Loucy (cell line): ENCODE data around the gene EZH1.

Experiments used
- H2AFZ ChIP-seq: fragments of 200-600 bp; sonication (generic); 2 replicates; pipeline ENCODE4 v1.6.0; 2016; ENCODE audit warnings: antibody characterized with exemption, mild to moderate bottlenecking, low read length, moderate library complexity
- H3F3A ChIP-seq: fragments of 200-600 bp; 2 replicates; pipeline ENCODE4 v1.6.0; 2016; ENCODE audit warnings: antibody characterized with exemption, low read depth, mild to moderate bottlenecking
- H3K27me3 ChIP-seq: fragments of 200-600 bp; sonication (generic); 2 replicates; pipeline ENCODE4 v1.6.1; 2014; ENCODE audit warnings: low read length, mild to moderate bottlenecking; ENCODE audit not compliant: insufficient read depth, poor library complexity, severe bottlenecking
- H3K36me3 ChIP-seq: fragments of 200-600 bp; sonication (generic); 2 replicates; pipeline ENCODE4 v1.6.1; 2016; ENCODE audit warnings: low read length; ENCODE audit not compliant: insufficient read depth
- H3K4me1 ChIP-seq: fragments of 200-600 bp; sonication (generic); 2 replicates; pipeline ENCODE4 v1.5.1; 2014; ENCODE audit warnings: low read length, mild to moderate bottlenecking; ENCODE audit not compliant: insufficient read depth, poor library complexity, severe bottlenecking
- H3K4me2 ChIP-seq: fragments of 200-600 bp; sonication (generic); 2 replicates; pipeline ENCODE4 v1.6.0; 2014; ENCODE audit warnings: antibody characterized with exemption, low read length, low read depth, mild to moderate bottlenecking; ENCODE audit not compliant: poor library complexity, severe bottlenecking
- H3K4me3 ChIP-seq: fragments of 200-600 bp; sonication (generic); 2 replicates; pipeline ENCODE4 v1.5.1; 2014; ENCODE audit warnings: low read length, mild to moderate bottlenecking, mixed read lengths; ENCODE audit not compliant: poor library complexity, severe bottlenecking
- H3K79me2 ChIP-seq: fragments of 200-600 bp; sonication (generic); 2 replicates; pipeline ENCODE4 v1.6.1; 2014; ENCODE audit warnings: low read length; ENCODE audit not compliant: insufficient read depth
- H3K9ac ChIP-seq: fragments of 200-600 bp; sonication (generic); 2 replicates; pipeline ENCODE4 v1.6.0; 2014; ENCODE audit warnings: mild to moderate bottlenecking, low read depth, low read length, moderate library complexity; ENCODE audit not compliant: poor library complexity, severe bottlenecking
- H3K9me2 ChIP-seq: fragments of 200-600 bp; sonication (generic); replicated peaks from 2 replicates; pipeline ENCODE4 v1.6.1; 2016; ENCODE audit warnings: low read depth, low read length, mixed read lengths
- H3K9me3 ChIP-seq: fragments of 200-600 bp; sonication (generic); 2 replicates; pipeline ENCODE4 v1.6.1; 2014; ENCODE audit warnings: mild to moderate bottlenecking, antibody characterized with exemption, low read length, low read depth; ENCODE audit not compliant: insufficient read depth
- H4K20me1 ChIP-seq: fragments of 200-600 bp; sonication (generic); 2 replicates; pipeline ENCODE4 v1.6.0; 2014; ENCODE audit warnings: antibody characterized with exemption, low read length, mild to moderate bottlenecking; ENCODE audit not compliant: insufficient read depth, poor library complexity, severe bottlenecking
- CTCF ChIP-seq: fragments of 200-600 bp; sonication (generic); conservative IDR thresholded peaks from 2 replicates; pipeline ENCODE4 v1.5.1; 2014; ENCODE audit warnings: mild to moderate bottlenecking, antibody characterized with exemption, low read length
- EZH2phosphoT487 ChIP-seq: fragments of 200-600 bp; IDR thresholded peaks from 2 replicates; pipeline ENCODE4 v1.6.1; 2018; ENCODE audit warnings: antibody characterized with exemption, mild to moderate bottlenecking, moderate library complexity, borderline replicate concordance

The EZH1 gene

DNA sequence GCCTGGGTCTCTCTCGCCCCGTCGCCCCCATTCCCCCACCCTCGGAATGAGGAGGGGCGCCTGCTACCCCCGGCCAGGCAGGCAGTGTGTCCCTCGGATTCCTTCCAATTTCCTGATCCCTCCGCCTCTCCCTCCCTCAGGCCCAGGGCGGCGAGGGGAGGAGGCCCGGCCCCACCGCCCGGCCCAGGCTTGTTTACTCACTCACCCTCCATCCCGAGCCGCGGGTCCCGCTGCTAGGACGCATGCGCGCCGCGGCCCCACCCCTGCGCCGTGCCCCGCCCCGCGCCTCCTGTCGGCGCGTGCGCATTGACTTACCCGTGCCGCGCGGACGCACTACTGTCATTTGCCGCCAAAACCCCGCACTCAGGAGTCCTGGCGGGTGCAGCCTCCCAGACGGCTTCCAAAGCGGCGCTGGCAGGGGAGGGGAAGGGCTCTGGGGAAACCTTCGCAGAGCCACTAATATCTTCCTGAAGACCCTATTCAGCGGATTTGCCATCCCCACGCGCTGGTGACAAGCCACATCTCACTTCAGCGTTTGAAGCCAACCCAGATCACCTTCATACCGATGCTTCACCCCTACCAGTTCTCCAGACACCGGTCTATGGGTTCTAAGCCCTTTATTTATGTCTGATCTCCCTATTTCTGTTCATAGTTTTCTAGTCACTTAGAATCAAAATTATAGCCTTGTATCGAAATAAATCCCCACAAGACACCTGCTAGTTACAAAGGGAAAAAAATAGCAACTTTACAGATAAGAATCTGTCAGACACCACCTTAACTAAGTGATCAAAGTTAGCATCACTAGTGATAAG, at the start of gene EZH1:
EZH1 (minus strand) TSS at position 235 of the 812 bp plus-strand sequence. CDS start 16,099 bp downstream, outside the sequence.
- Histone ChIP-seq H3K27me3 (no peaks in the 10 kb centered on the region), H3K9me2 (no peaks in the 10 kb centered on the region), H3K79me2 (peaks cover 37% of the 10 kb centered on the region), H3F3A (no peaks in the 10 kb centered on the region), H4K20me1 (no peaks in the 10 kb centered on the region), H3K9ac (peak within 1 kb of the TSS; percentile 81), H3K4me2 (peak within 1 kb of the TSS; percentile 94), H3K4me3 (peak within 1 kb of the TSS; percentile 82), H3K36me3 (no peaks in the 10 kb centered on the region), H3K9me3 (no peaks in the 10 kb centered on the region), H2AFZ (peak within 1 kb of the TSS; percentile 92), H3K4me1 (peaks cover 18% of the 10 kb centered on the region)
- no peak for TF ChIP-seq EZH2phosphoT487
- no peak for TF ChIP-seq CTCF

GRCh38 chr17:42792545-42792944, 47.7 kb upstream of the EZH1 start:
- Histone ChIP-seq H3K9me3 (no peaks in the 10 kb centered on the region), H3K4me2 (no peak overlapping the region), H3K4me3 (no peak overlapping the region), H3K27me3 (no peaks in the 10 kb centered on the region), H3K79me2 (peaks cover 12% of the 10 kb centered on the region), H3K9me2 (no peaks in the 10 kb centered on the region), H3K36me3 (no peaks in the 10 kb centered on the region), H3F3A (no peaks in the 10 kb centered on the region), H3K9ac (no peak overlapping the region), H4K20me1 (no peaks in the 10 kb centered on the region), H2AFZ (no peak overlapping the region), H3K4me1 (peaks cover 7% of the 10 kb centered on the region)
- no peak for TF ChIP-seq CTCF
- no peak for TF ChIP-seq EZH2phosphoT487

DNA sequence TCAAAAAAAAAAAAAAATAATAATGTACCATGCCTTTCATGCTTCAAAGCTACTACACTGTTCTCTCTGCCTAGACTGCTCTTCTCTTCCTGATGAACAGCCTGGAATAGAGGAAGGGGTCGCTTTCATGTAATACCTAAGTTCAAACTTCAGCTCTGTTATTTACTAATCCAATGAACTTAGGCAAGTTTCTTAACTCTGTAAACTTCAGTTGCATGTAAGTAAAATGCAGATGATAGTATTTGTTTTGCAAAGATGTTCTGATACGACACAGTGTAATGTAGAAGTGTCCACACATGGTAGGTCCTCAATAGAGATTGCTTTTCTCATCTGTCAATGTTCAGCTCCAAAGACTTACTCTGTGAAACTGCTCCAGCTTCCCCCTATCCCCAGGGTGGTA, 47.1 kb upstream of the EZH1 start:
- Histone ChIP-seq H3K9me2 (no peaks in the 10 kb centered on the region), H3K27me3 (no peaks in the 10 kb centered on the region), H3F3A (no peaks in the 10 kb centered on the region), H4K20me1 (no peaks in the 10 kb centered on the region), H3K79me2 (peaks cover 6% of the 10 kb centered on the region; the same call in 1 of the 2 replicates), H3K36me3 (no peaks in the 10 kb centered on the region), H3K4me2 (no peak overlapping the region), H2AFZ (no peak overlapping the region), H3K9me3 (no peaks in the 10 kb centered on the region), H3K4me1 (peaks cover 1% of the 10 kb centered on the region), H3K9ac (no peak overlapping the region), H3K4me3 (no peak overlapping the region)
- TF ChIP-seq CTCF (no peak), EZH2phosphoT487 (no peak)
